GM21723 (cell line): Measurements from ENCODE around the gene NCKAP5.
"Not testable (repeated sequence)": the region's sequence is repeated elsewhere in the genome, so short reads cannot be mapped to it uniquely, and the experiment has no call there.

ENCODE experiments used
- ATAC-seq: cut with Tn5 transposase; IDR thresholded peaks from one replicate; pipeline ENCODE4 v1.9.1; 2021; ENCODE audit warnings: mild to moderate bottlenecking, moderate library complexity; ENCODE audit not compliant: unreplicated experiment

NCKAP5 gene

DNA sequence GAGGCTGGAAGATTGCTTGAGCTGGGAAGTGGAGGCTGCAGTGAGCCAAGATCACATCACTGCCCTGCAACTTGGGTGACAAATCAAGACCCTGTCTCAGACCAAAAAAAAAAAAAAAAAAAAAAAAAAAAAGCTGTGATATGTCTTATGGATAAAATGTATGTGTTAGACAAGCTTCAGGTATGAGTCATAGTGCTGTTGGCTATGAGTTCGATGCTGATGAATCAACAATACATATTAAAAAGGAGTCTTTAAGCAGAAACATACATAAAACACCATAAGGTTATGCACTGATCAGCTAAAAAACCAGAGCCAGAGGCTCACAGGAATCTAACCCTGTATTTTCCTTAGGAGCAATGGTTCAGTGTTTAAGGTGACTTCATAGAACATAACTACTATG, 332.3 kb downstream of the NCKAP5 start:
- no peak for ATAC-seq

DNA sequence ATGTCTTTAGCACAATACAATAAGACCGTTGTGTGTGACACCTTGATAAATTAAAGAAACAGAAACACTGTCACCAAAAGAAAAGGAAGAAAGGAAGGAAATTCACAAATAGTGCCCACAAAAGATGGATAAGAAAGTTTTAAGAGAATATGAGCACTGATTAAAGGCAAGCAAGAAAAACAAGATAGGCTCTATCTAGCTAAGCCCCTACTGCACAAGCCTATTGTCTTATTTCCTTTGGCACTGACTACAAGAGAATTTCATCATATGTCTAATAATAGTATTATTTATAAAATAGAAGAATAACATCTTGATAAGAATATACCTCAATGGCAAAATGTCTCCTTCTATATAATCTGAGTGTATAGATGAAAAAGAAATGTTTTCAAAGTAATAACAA, 335.7 kb downstream of the NCKAP5 start:
- no peak for ATAC-seq

DNA sequence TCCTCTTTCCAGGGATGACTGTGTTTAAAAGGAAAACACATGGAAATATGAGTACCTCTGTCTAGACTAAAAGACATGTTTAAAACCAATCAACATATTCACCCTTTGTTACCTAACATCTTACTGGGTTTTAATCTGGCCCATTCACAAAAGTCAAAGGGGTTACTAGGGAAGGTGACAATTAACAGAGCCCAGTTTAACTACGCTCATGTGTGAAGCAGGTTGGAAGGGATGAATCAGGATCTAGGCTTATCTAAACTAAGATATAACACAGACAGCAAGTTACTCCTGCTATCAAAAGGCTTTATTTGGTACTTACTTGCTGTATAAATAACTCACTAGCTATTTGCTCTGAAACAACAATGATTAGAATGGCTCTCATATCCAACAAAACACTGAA, 337.0 kb downstream of the NCKAP5 start:
- no peak for ATAC-seq

DNA sequence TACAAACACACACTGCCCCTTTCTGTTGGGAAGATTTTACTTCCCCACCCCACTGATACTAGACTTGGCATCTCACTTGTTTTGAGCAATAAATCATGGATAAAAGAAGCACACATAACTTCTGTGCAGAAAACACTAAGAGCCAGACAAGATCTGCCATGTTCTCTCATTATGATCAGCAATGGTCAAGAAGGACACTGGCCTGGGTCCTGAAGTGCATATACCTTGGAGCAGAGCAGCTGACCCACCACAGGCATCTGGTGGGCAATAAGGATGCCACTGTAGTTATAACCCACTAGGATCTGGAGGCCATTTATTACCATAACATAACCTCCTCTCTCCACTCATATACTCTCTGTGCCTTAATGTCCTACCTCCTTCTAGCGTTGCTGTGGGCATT, 338.3 kb downstream of the NCKAP5 start:
- no peak for ATAC-seq

DNA sequence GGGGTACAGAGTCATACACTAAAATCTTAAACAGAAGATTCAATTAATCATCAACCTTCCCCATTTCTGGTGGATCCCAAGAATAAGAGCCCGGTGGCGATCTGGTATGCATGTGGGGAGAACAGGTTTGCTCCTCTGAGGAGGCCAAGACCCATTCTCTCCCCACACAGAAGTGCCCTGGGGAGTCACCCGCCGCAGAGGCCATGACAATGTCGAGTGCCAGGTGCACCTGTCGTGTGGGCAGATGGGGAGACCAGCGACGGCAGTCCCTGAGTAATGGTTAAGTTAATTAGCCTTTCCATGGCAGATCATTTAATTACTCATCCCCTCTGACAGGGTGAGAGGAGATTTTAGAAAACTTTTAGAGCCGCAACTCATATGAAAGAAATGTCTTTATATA, 345.0 kb downstream of the NCKAP5 start:
- ATAC-seq = no peak

DNA sequence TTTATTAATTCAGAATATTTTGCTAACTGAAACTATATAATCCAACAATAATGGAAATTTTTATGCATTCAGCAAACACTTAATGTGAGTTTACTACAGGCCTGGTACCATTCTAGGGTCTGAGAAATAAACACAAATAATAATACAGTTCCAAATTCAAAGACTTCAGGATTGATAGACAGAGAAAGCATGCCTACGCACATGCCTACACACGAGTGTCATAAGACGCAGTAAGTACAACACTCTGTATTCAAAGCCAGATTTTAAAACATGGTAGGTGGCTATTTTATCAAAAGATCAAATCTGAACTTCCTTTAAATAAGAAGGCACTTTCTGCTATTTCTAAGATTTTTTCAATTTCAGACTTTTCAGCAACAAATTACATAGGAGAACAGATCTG, 346.9 kb downstream of the NCKAP5 start:
- no peak for ATAC-seq

DNA sequence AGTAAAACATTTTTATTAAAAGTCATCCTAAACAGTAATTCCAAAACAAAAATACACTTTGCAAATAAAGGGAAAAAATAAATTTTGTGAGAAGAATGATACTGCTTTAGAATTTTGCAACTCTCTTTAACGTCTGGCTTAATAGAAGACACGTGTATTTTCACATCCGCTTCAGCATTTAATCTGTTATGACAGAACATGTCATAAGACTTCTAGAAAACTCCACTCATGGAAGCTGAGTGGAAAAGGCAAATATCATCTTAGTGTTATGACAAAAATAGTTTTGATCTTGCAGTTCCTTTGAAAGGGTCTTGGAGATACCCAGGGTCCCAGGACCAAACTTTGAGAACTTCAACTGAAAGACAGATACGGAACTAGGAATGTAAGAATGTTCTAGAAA, 350.1 kb downstream of the NCKAP5 start:
- no peak for ATAC-seq

DNA sequence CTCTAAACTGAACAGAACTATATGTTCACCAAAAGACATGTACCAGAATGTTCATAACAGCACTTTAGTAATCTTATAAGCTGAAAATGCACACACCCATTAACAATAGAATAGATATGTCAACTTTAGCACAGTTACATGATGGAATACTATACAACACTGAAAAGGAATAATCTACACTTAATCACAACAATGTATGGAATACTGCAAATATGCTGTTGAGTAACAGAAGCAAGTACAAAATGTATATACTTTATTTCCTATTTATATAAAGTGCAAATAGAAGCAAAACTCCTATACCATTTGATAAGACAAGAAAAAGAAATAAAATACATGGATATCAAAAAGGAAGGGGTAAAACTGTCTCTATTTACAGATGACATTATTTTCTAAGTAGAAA, 352.8 kb downstream of the NCKAP5 start:
- no peak for ATAC-seq

DNA sequence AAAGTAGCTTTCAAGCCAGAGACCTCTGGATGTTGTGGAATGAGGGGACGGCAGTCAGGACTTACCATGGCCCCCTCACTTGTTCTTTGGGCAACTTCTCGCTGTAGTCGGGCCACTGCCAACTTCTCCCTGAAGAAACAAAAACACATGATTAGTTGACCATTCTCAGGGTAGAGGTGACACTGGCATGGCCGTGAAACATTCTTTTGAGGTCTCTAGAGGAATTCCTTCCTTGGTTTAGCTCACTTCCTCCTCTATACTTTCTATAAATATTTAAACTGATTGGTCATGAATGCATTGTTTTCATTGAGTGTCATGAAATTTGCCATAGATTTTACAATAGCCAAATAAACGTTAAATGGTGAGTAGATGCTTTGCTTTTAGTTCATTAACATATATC, 354.6 kb downstream of the NCKAP5 start:
- ATAC-seq = no peak

DNA sequence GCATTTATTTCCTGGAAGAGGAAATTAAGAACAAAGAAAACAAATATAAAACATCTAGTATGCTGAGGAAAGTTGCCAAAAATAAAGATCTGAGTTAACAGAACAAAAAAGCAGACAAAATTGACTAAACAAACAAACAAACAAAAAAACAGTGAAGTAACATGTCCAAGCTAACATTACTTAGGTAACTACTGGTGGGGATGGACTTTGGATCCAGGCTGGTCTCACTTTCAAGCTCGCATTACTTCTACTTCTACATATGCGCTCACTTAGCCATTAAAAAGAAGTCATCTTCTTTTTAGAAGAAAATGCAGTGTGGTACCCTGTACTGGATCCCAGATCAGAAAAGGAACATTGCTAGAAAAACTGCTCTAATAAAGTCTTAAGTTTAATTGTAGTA, 358.9 kb downstream of the NCKAP5 start:
- ATAC-seq = no peak

DNA sequence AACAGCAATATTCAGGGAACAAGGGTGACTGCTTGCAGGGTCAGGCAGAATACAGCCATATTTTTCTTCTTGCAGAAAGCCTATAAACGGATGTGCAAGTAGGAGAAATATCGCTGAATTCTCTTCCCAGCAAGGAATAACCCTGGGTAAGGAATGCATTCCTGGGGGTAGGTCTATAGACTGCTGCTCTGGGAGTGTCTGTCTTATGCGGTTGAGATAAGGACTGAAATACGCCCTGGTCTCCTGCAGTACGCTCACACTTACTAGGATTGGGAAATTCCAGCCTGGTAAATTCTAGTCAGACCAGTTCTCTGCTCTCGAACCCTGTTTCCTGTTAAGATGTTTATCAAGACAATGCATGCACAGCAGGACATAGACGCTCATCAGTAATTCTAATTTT, 361.6 kb downstream of the NCKAP5 start:
- ATAC-seq = not testable (repeated sequence)

DNA sequence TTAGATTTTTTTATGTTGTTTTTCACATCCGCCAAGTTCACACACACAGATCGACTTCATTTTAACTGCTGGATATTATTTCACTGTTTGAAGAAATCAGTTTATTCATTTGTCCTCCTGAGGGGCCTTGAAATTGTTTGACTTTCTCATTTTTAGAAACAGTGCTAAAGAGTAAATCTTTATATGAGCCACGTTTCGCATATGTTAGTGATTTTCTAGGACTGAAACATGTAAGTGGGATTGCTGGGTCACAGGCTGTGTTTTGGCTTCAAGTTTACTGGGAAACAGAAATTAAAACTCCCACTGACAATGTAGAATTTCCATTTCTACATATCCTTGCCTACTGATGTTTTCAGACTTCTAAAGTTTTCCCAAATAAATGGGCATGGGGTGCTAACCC, 363.8 kb downstream of the NCKAP5 start:
- ATAC-seq = no peak

DNA sequence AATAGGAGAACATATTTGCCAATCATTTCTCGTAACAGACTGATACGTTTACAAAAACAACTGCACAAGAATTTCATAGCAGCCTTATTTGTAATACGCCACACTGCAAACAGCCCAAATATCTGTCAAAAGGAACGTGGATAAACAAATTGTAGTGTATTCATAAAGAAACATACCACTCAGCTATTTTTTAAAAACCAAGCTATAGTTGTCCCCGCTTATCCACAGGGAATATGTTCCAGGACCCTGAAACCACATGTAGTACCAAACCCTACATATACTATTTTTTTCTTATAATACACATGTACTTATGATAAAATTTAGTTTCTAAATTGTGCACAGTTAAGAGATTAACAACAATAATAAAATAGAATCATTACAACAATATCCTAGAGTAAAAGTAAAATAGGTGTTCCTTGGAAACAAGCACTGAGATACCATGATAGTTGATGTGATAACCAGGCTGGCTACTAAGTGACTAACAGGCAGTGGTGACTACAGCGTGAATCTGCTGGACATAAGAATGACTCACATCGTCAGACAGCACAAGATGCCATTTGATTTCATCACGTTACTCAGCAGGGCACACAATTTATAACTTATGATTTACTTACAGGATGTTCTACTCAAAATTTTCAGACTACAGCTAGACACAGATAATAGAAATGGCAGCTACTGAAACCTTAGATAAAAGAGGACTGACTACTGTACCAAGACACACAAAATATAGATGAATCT, 367.4 kb downstream of the NCKAP5 start:
- no peak for ATAC-seq

DNA sequence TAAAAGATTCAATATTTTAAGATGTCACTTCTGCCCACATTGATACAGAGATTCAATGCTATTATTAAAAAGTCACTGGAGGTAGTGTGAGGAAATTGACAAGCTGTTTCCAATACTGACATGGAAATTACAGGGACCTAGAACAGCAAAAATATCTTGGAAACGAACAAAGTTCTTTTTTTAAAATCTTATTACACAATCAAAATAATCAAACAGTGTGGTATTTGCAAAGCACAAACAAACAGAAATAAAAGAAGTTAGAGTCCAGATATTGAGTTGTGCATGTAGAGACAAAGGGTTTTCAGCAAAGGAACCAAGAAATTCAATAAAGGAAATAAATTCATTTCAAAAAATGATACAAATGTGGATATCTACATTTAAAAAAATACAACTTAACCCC, 369.6 kb downstream of the NCKAP5 start:
- no peak for ATAC-seq

DNA sequence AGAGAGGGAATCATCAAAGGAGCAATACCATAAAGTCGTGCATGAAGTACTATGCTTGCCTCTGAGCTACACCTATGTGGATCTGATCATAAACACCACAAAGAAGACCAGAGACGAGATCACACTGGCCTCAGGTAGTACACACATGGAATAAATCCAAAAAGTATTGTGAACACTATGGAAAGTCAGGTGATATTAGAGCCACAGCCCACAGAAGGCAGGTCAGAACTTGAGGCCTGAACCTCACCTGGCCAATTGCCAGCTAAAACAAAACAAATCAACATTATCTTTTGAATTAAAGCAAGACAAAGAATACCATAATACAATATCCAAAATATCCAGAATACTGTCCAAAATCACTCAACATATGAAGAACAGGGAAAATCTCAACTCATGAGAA, 371.1 kb downstream of the NCKAP5 start:
- ATAC-seq = no peak

DNA sequence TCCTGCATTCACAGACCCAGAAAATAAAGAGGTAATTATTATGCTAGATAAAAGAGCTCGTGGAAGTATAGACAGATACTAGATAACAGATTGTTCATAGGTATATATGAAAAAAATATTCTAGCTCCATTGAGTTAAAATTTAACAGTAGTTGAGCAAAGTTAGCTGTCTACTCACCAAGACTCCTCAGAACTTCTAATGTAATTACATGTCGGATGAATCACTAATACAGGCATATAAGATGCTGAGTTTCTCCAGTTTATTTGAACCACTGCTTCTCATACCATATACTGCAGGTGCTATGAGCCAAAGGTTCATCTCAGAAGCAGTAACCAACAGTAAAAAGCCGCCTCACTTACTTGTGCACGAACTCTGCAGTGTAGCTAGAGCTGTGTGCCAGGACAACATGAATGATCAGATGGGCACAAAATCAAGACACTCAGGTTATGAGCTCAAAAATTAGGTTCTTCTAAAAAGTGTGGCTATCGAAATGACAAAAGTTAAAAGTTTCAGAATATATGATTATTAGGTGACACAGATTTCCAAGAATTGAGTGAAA, 373.4 kb downstream of the NCKAP5 start:
- no peak for ATAC-seq

DNA sequence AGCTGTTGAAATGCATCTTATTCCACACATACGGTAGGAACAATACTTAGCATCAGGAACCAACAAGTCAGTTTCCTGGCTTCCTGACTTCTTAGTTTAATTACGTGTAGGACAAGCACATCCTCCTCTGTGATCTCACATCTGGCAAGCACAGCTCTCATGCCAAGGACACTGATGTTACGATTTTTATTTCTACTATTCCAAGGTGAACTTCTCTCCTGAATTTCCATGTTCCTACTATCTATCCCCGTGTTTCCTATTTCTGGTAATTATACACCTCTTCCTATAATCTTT, 374.0 kb downstream of the NCKAP5 start:
- no peak for ATAC-seq

DNA sequence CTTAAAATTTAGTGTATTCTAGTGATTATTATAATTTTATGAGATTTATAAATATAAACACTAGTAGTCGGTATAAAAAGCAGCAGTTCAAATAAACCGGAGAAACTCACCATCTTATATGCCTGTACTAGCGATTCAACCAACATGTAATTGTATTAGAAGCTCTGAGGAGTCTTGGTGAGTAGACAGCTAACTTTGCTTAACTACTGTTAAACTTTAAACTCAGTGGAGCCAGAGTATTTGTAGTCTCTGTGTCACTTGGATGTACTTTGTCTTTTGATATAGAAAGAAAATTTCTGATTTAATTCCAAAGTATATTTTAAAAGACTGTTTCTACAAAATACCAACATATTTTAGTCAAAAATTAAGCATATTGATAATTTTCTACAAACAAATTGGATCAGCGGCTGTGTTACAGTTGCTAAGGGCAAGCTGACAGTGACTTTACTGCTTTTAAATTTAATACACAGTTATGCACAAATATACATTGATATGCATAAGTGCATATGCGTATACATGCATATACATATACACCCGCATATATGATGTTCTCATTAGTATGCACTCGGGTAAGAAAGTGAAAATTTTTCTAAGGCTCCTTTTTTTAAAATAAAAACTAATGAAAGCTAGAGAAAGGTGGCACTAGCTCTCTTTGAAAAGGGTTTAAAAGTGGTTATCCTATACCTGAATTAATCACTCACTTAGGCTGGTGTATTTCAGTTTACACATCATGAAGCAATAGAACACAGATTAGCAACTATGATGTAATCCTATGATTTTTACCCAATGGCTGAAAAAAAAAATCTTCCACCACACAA, 374.5 kb downstream of the NCKAP5 start:
- no peak for ATAC-seq

DNA sequence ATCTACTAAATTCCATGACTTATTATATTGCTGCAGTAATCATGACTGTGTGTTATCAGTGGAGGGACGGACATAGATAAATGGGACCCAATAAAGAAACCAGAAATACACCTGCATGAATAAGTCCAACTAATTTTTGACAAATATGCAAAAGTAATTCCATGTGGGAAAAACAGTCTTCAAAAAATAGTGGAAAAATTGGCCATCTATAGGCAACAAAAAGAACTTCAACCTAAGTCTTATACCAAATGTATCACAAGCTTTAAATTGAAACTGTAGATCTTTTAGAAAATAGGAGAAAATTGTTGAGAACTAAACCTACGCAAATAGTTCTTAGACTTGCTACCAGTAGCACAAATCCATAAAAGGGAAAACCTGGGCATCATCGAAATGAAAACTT, 376.2 kb downstream of the NCKAP5 start:
- ATAC-seq = no peak

DNA sequence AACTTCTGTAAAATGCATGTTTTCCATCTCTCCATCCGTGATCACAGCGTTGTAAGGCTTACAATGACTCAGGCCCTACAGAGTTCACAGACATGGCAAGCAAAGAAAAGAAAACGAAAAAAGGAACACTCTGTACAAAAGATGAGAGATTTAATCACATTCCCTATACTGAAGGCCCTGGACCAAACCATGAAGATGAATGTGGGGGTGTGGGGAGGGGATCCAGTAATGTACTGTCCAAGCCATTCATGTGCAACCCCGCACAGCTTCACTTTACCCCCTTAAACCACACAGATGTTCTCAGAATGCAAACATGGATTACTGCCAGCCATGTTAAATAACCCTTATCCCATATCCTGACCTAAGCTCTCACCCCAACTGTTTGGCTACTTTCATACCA, 391.1 kb downstream of the NCKAP5 start:
- ATAC-seq = no peak

DNA sequence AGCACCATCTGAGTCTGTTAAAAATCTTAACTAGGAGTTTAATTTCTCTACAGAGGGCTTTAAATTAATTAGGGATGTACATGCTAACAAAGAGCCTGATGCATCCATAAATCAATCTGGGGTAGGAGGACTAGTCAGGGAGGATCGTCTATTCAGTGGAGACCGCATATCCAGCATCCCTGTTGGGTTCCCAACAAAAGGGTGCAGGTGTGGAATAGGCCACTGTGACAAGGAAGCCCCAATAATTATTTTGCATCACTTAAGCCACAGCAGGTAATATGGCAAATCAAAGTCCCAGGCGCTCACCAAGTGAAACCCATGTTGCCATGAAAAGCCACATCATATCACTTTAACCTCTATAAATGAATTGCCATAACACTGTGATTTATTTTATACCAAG, 392.3 kb downstream of the NCKAP5 start:
- ATAC-seq = no peak

DNA sequence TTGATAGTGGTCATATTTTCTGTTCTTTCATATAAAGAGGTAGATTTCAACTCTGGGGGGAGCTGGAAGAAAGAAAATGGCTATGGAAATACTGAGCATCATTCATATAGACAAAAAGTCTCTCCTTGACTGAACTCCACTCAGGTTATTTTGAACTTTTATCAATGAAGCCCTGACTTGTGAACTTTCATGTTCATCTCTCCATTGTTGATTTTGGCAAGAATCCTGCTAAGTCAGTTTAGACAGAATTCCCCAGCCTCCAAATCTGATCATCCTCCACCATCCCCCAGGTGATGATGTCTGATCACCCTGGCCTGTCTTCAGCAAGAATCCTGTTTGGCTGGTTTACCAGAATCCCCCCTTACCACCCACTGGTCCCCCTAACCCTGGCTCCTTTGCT, 395.0 kb downstream of the NCKAP5 start:
- no peak for ATAC-seq
